Mesendoderm (in vitro differentiated cells): ENCODE measurements around the gene KRT86.

Experiments
- DNase-seq: peaks from one replicate; pipeline ENCODE4 v3.0.0; 2013
- H2AK5ac ChIP-seq: 2 replicates; pipeline ENCODE4 v1.6.1; 2013; ENCODE audit warnings: low read length, inconsistent platforms
- H2BK120ac ChIP-seq: 2 replicates; pipeline ENCODE4 v1.6.1; 2013; ENCODE audit warnings: low read depth, mild to moderate bottlenecking, low read length, moderate library complexity, mixed read lengths
- H2BK15ac ChIP-seq: replicated peaks from 2 replicates; pipeline ENCODE4 v1.6.1; 2013; ENCODE audit warnings: low read depth, mild to moderate bottlenecking, moderate library complexity
- H2BK5ac ChIP-seq: 2 replicates; pipeline ENCODE4 v1.6.1; 2013; ENCODE audit warnings: low read length, inconsistent platforms
- H3K18ac ChIP-seq: 2 replicates; pipeline ENCODE4 v1.6.1; 2013; ENCODE audit warnings: mild to moderate bottlenecking, low read length, mixed read lengths
- H3K23ac ChIP-seq: one replicate; pipeline ENCODE4 v1.6.1; 2013; ENCODE audit warnings: low read length
- H3K27ac ChIP-seq: 2 replicates; pipeline ENCODE4 v1.5.1; 2013; ENCODE audit warnings: low read depth, mild to moderate bottlenecking, inconsistent platforms, low read length, moderate library complexity
- H3K27me3 ChIP-seq: 2 replicates; pipeline ENCODE4 v1.6.1; 2013; ENCODE audit warnings: low read length, control low read depth, mild to moderate bottlenecking, inconsistent platforms; ENCODE audit not compliant: insufficient read depth, poor library complexity
- H3K36me3 ChIP-seq: 2 replicates; pipeline ENCODE4 v1.6.1; 2013; ENCODE audit warnings: low read length, inconsistent platforms; ENCODE audit not compliant: control insufficient read depth, insufficient read depth
- H3K4ac ChIP-seq: one replicate; pipeline ENCODE4 v1.6.1; 2013; ENCODE audit warnings: low read depth, mild to moderate bottlenecking, low read length, moderate library complexity
- H3K4me1 ChIP-seq: 2 replicates; pipeline ENCODE4 v1.6.1; 2013; ENCODE audit warnings: low read depth, low read length, inconsistent platforms; ENCODE audit not compliant: control insufficient read depth
- H3K4me2 ChIP-seq: 2 replicates; pipeline ENCODE4 v1.6.1; 2013; ENCODE audit warnings: low read length
- H3K4me3 ChIP-seq: 2 replicates; pipeline ENCODE4 v1.5.1; 2013; ENCODE audit warnings: mild to moderate bottlenecking, low read length
- H3K56ac ChIP-seq: one replicate; pipeline ENCODE4 v1.6.1; 2013; ENCODE audit warnings: low read length
- H3K79me1 ChIP-seq: 2 replicates; pipeline ENCODE4 v1.6.1; 2013; ENCODE audit warnings: low read length, inconsistent platforms
- H3K79me2 ChIP-seq: 2 replicates; pipeline ENCODE4 v1.6.1; 2013; ENCODE audit warnings: mild to moderate bottlenecking, low read length; ENCODE audit not compliant: control insufficient read depth, insufficient read depth
- H3K9ac ChIP-seq: 2 replicates; pipeline ENCODE4 v1.6.1; 2013; ENCODE audit warnings: low read length, inconsistent platforms
- H4K5ac ChIP-seq: one replicate; pipeline ENCODE4 v1.6.1; 2013; ENCODE audit warnings: low read length
- H4K8ac ChIP-seq: one replicate; pipeline ENCODE4 v1.6.1; 2013; ENCODE audit warnings: low read depth, mild to moderate bottlenecking, control low read depth, low read length, moderate library complexity
- WGBS: extraction: QIAGEN DNeasy Blood & Tissue Kit; methylation state at CpG from one replicate; pipeline ENCODE4 v1.1.7; 2013; ENCODE audit warnings: low lambda C conversion rate, missing lambda C conversion rate; ENCODE audit not compliant: insufficient coverage; ENCODE audit errors: extremely low coverage; 5-methylcytosine and 5-hydroxymethylcytosine counted together

KRT86 gene

GRCh38 chr12:52320784-52321400 lies 46.4 kb downstream of the KRT86 start, which contains the start of gene KRT83:
KRT83 (minus strand) TSS chr12:52321398; CDS start chr12:52321335, 63 bp downstream.
- no peak within 1 kb of the TSS for H3K4me2 ChIP-seq
- no CpG with 5 or more reads among the region's 35 CpGs for WGBS

GRCh38 chr12:52321418-52321817 lies 47.0 kb downstream of the KRT86 start:
- Histone ChIP-seq H3K4ac (no peak overlapping the region), H3K4me3 (no peak overlapping the region), H3K4me2 (no peak overlapping the region), H3K9ac (no peak overlapping the region), H3K36me3 (no peaks in the 10 kb centered on the region), H3K56ac (no peak overlapping the region), H3K27ac (no peak overlapping the region), H4K5ac (no peak overlapping the region), H3K79me1 (no peaks in the 10 kb centered on the region), H3K23ac (no peak overlapping the region), H3K4me1 (no peaks in the 10 kb centered on the region), H3K79me2 (no peaks in the 10 kb centered on the region), H3K27me3 (no peaks in the 10 kb centered on the region), H2BK5ac (no peak overlapping the region), H2BK15ac (no peak overlapping the region), H2AK5ac (no peak overlapping the region), H2BK120ac (no peak overlapping the region), H3K18ac (no peak overlapping the region), H4K8ac (no peak overlapping the region)
- DNase-seq: no peak
- WGBS: no CpG with 5 or more reads among the region's 4 CpGs

More at GRCh38 chr12:52320784-52321400, 46.4 kb downstream of the KRT86 start, which contains the start of gene KRT83:
- Histone ChIP-seq H3K4ac (no peak within 1 kb of the TSS), H3K23ac (no peak within 1 kb of the TSS), H2BK120ac (no peak within 1 kb of the TSS), H3K9ac (no peak within 1 kb of the TSS), H2AK5ac (no peak within 1 kb of the TSS), H4K5ac (no peak within 1 kb of the TSS), H2BK5ac (no peak within 1 kb of the TSS), H3K4me1 (no peaks in the 10 kb centered on the region), H3K27ac (no peak within 1 kb of the TSS), H3K56ac (no peak within 1 kb of the TSS), H2BK15ac (no peak within 1 kb of the TSS), H3K79me1 (no peaks in the 10 kb centered on the region), H3K27me3 (no peaks in the 10 kb centered on the region), H3K4me3 (no peak within 1 kb of the TSS), H3K36me3 (no peaks in the 10 kb centered on the region), H3K18ac (no peak within 1 kb of the TSS), H4K8ac (no peak within 1 kb of the TSS), H3K79me2 (no peaks in the 10 kb centered on the region)
- no peak for DNase-seq

- no peaks in the 10 kb centered on the region for H3K79me1 ChIP-seq
- no peak overlapping the region for H3K18ac ChIP-seq
- no peak overlapping the region for H4K5ac ChIP-seq
- no peak overlapping the region for H3K4me3 ChIP-seq
- H3K27ac ChIP-seq: no peak overlapping the region
- no peak overlapping the region for H3K4ac ChIP-seq
- H2AK5ac ChIP-seq: no peak overlapping the region
- no CpG with 5 or more reads among the region's 1 CpG for WGBS
- H2BK5ac ChIP-seq: no peak overlapping the region
- DNase-seq: no peak
- H3K4me2 ChIP-seq: no peak overlapping the region
- H4K8ac ChIP-seq: no peak overlapping the region
- H2BK15ac ChIP-seq: no peak overlapping the region
- no peaks in the 10 kb centered on the region for H3K36me3 ChIP-seq
- H3K27me3 ChIP-seq: no peaks in the 10 kb centered on the region
- no peak overlapping the region for H2BK120ac ChIP-seq
- no peaks in the 10 kb centered on the region for H3K79me2 ChIP-seq
- no peak overlapping the region for H3K56ac ChIP-seq
- no peak overlapping the region for H3K9ac ChIP-seq
- H3K4me1 ChIP-seq: no peaks in the 10 kb centered on the region
- no peak overlapping the region for H3K23ac ChIP-seq
Observed at GRCh38 chr12:52322069-52322468, 47.6 kb downstream of the KRT86 start.

- no peak overlapping the region for H3K23ac ChIP-seq
- H3K79me2 ChIP-seq: no peaks in the 10 kb centered on the region
- no peak overlapping the region for H4K5ac ChIP-seq
- H3K4me1 ChIP-seq: no peaks in the 10 kb centered on the region
- H2AK5ac ChIP-seq: no peak overlapping the region
- no peak overlapping the region for H3K27ac ChIP-seq
- H3K4ac ChIP-seq: no peak overlapping the region
- H2BK5ac ChIP-seq: no peak overlapping the region
- H3K36me3 ChIP-seq: no peaks in the 10 kb centered on the region
- H2BK15ac ChIP-seq: no peak overlapping the region
- no peak overlapping the region for H3K18ac ChIP-seq
- no peaks in the 10 kb centered on the region for H3K79me1 ChIP-seq
- no peak overlapping the region for H3K4me3 ChIP-seq
- H3K56ac ChIP-seq: no peak overlapping the region
- H4K8ac ChIP-seq: no peak overlapping the region
- no peak overlapping the region for H3K9ac ChIP-seq
- no peaks in the 10 kb centered on the region for H3K27me3 ChIP-seq
- no CpG with 5 or more reads among the region's 1 CpG for WGBS
- H2BK120ac ChIP-seq: no peak overlapping the region
- H3K4me2 ChIP-seq: no peak overlapping the region
- no peak for DNase-seq
Observed at GRCh38 chr12:52323001-52323400, 48.6 kb downstream of the KRT86 start.

- Histone ChIP-seq H4K5ac (no peak overlapping the region), H3K27me3 (no peaks in the 10 kb centered on the region), H3K4me2 (no peak overlapping the region), H3K79me1 (no peaks in the 10 kb centered on the region), H2AK5ac (no peak overlapping the region), H3K27ac (no peak overlapping the region), H3K56ac (no peak overlapping the region), H4K8ac (no peak overlapping the region), H3K23ac (no peak overlapping the region), H3K4me1 (no peaks in the 10 kb centered on the region), H3K9ac (no peak overlapping the region), H2BK120ac (no peak overlapping the region), H3K18ac (no peak overlapping the region), H2BK15ac (no peak overlapping the region), H3K4me3 (no peak overlapping the region), H3K36me3 (no peaks in the 10 kb centered on the region), H2BK5ac (no peak overlapping the region), H3K79me2 (no peaks in the 10 kb centered on the region), H3K4ac (no peak overlapping the region)
- no peak for DNase-seq
- no CpG with 5 or more reads among the region's 10 CpGs for WGBS
Observed at GRCh38 chr12:52323416-52324152, 49.1 kb downstream of the KRT86 start.
